Hypothalamus (tissue), 51 donors: ENCODE data around the gene CARMIL3.

Experiments
- DNase-seq, 51 donors: peaks; one replicate each; lab custom pipeline; 2025; lab: John Stamatoyannopoulos, UW

The CARMIL3 gene

DNA sequence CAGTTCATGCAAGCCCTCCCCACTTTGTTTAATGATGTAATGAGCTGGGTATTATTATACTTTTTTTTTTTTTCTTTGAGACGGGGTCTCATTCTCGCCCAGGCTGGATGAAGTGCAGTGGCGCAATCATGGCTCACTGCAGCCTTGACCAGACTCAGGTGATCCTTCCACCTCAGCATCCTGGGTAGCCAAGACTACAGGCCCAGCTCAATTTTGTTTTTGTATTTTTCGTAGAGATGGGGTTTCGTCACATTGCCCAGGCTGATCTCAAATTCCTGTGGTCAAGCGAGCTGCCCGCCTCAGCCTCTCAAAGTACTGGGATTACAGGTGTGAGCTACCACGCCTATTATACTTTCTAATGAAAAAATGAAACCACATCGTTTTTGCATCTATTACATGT, 58.3 kb downstream of the CARMIL3 start:
- no peak for DNase-seq

DNA sequence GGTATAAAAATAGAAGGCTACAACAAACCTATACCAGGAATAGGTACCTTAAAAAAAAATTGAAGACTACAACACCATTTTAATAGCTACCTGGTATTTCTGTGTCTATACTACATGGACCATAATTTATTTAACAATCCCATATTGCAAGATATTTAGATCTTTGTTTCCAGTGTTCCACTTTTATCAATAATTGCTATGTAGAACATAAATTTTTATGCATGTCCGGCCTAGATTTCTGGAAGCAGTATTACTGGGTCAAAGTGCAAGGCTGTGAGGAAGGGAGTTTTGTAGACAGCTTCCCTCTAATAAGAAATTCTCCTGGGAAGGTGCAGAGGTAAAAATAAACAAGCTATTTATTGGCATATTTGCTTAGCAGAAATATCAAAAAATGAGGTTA, 58.7 kb downstream of the CARMIL3 start:
- DNase-seq: no peak

GRCh38 chr14:24113379-24113800, 61.6 kb downstream of the CARMIL3 start:
- peak in 1 of 51 donors; percentile 33 for DNase-seq

GRCh38 chr14:24113801-24114531, 62.2 kb downstream of the CARMIL3 start:
- peak in 49 of 51 donors; percentile 58 to 97 (median 84) for DNase-seq

DNA sequence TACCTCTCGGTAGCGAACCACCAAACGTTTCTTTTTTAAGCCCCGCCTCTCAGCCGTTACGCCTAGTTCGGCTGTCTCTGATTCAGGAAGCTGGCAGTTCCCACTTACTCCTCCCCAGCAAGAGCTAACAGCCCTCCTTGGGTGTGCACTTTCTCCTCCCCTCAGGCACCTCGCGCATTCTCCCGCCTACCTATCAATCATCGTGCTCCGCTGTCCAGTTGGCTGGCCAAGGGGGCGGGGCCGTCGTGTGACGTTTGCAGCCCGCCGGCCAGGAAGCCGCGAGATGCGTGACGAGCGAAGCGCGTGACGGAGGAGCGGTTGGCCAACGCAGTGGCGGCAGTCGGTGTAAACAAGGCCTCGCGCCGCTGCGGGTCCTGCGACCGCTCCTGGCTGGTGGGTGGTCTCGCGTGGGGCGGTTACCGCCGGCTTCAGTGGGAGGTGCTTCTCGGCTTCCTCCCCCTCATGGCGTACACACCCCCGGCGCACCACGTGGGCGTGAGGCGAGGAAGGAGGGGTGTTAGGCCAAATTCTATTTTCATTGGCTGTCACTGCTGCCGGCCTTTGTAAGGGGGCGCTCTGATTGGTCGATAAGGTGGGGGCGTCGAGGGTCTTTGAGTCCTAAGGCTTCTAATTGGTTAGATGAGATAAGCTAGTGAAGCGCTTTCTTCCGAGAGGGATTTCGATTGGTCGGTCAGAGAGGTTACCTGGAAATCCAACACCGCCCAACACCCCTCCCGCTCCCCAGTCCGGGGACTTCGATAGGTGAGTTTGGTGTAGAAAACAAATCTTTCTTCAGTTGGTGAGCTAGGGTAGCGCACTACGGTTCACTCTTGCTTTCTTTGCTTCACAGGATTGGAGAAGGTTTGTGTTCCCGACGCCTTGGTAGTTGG, 63.0 kb downstream of the CARMIL3 start, which contains the start of the genes DCAF11 and NRL:
DCAF11 (plus strand) TSS at position 246 of the 890 bp plus-strand sequence. CDS start 818 bp downstream, outside the sequence.
NRL (minus strand) TSS at position 418 of the 890 bp plus-strand sequence. CDS start 32,101 bp downstream, outside the sequence.
- DNase-seq: peak; percentile 91 to 100 (median 99)

DNA sequence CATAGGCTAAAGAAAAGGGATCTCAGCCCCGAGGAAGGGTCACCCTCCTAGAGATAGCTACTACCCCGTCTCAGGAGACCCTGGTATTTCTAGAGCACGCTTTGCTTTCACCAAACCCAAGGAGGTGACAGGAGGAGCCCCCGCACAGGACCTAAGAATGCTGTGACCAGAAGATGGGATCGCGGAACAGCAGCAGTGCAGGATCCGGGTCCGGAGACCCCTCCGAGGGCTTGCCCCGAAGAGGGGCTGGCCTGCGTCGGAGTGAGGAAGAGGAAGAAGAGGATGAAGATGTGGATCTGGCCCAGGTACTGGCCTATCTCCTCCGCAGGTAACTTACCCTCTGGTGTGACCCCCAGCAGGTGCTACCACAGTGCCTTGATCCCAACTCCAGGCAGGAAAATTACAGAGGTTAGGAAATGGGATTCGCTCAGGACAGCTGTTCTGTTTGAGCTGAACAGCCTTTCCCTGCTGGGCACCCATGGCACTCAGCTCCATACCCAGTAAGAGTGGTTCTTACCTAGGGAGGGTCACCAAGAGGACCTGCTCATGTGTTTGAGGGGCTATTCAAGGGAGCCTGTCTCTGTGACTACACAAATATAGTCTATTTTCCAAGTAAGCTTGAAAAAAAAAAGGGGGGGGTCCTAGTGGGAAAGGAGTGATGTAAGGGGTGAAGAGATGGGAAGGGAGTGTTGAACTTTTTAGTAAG, 63.8 kb downstream of the CARMIL3 start:
- no peak for DNase-seq

DNA sequence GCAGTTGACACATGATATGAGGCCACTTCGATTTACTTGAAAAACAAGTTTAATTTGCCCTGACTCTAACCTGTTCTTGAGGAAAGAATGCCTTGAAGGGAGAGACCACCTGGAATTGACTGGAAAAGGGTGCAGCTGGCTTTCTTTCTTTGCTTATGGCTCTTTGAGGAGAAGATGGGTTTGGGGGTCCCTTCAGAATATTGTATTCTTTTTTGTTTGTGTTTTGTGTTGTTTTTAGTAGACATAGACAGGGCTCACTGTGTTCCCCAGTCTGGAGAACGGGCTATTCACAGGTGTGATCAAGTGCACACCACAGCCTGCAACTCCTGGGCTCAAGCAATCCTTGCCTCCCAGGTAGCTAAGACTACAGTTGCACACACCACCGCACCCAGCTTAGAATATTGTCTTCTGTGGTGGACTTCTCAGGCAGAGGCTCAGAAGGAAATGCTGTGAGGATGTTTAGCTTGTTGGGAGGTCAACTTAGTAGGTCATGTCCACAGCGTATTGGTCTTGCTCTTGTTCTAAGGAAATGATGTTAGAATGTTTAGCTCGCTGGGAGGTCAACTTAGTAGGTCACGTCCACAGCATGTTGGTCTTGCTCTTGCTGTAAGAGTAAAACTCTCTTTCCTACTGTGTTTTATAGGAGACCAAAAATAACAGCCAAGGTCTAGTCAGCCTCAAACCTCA, 64.5 kb downstream of the CARMIL3 start:
- DNase-seq: no peak

- DNase-seq: no peak
These were observed 65.4 kb downstream of the CARMIL3 start for GRCh38 chr14:24117179-24117578.
